Peyer's patch (tissue), 4 donors: ENCODE results near the gene ATP5ME. TPM values are rescaled to one million over a fixed set of nuclear protein-coding genes. Genes with fewer than 3 reads are reported as not detected.
"Not testable (repeated sequence)": the region's sequence is repeated elsewhere in the genome, so short reads cannot be mapped to it uniquely, and the experiment has no call there.

Experiments
- DNase-seq, 3 donors: peaks; one replicate each; pipeline ENCODE4 v3.0.0-alpha.2; 2017 to 2019
- H3K27ac ChIP-seq, 4 donors: fragments of 200-600 bp; sonication (generic); one replicate each; pipeline ENCODE4 v1.5.1; 2016 to 2019
- H3K27me3 ChIP-seq, 2 donors: fragments of 200-600 bp; sonication (generic); one replicate each; pipeline ENCODE4 v1.5.1; 2019
- H3K36me3 ChIP-seq, 3 donors: fragments of 200-600 bp; sonication (generic); one replicate each; pipeline ENCODE4 v1.5.1; 2016 to 2019
- H3K4me1 ChIP-seq, 4 donors: fragments of 200-600 bp; sonication (generic); one replicate each; pipeline ENCODE4 v1.5.1; 2016 to 2019
- H3K4me3 ChIP-seq, 4 donors: fragments of 200-600 bp; sonication (generic); 1 replicate in 3 of 4; 2 replicates in 1 of 4; pipeline ENCODE4 v1.5.1; 2016 to 2019; ENCODE audit warnings: mild to moderate bottlenecking in 1 of 4
- H3K9me3 ChIP-seq, 4 donors: fragments of 200-600 bp; sonication (generic); one replicate each; pipeline ENCODE4 v1.5.1; 2016 to 2019; ENCODE audit warnings: mild to moderate bottlenecking in 1 of 4
- CTCF ChIP-seq, 6 experiments: fragments of 450-650 bp in 4 of 6; fragments of 200-600 bp in 2 of 6; sonication (generic) in 1 of 6; IDR thresholded peaks; one replicate each; pipeline ENCODE4 v1.5.1; 2017 to 2019; ENCODE audit warnings: antibody characterized with exemption in 6 of 6, mild to moderate bottlenecking in 3 of 6, moderate library complexity in 1 of 6
- POLR2A ChIP-seq, 2 donors: fragments of 450-650 bp; IDR thresholded peaks; one replicate each; pipeline ENCODE4 v1.5.1; 2017; ENCODE audit warnings: antibody characterized with exemption in 2 of 2, mild to moderate bottlenecking in 2 of 2, moderate library complexity in 2 of 2
- total RNA-seq, 4 donors: library from RNA; depleted of rRNA; stranded (reverse); fragments of >200 nt; gene quantifications; one replicate each; pipeline ENCODE4 v1.1.0, GENCODE V29; 2016

Gene ATP5ME
- total RNA-seq, 4 donors from 2014 or later, result 102 to 259 (median 184) TPM

GRCh38 chr4:704198-704891, 30.3 kb upstream of the ATP5ME start:
- H3K27ac ChIP-seq, result no peak overlapping the region
- no peak for TF ChIP-seq POLR2A (IDR thresholded peaks at IDR 0.05)
- no peak for TF ChIP-seq CTCF (IDR thresholded peaks at IDR 0.05)
- peak in 1 of 3 donors; percentile 50 for DNase-seq
- H3K27me3 ChIP-seq, result no peaks in the 10 kb centered on the region
- H3K9me3 ChIP-seq, result no peaks in the 10 kb centered on the region
- no peaks in the 10 kb centered on the region for H3K36me3 ChIP-seq
- H3K4me1 ChIP-seq, result peaks cover 3 to 34% (median 19%) of the 10 kb centered on the region in 4 donors
- no peak overlapping the region for H3K4me3 ChIP-seq

GRCh38 chr4:703336-704197, 29.5 kb upstream of the ATP5ME start:
- no peaks in the 10 kb centered on the region for H3K36me3 ChIP-seq

GRCh38 chr4:702618-703048, 28.6 kb upstream of the ATP5ME start:
- DNase-seq, result no peak
- TF ChIP-seq CTCF (IDR thresholded peaks at IDR 0.05), result no peak
- TF ChIP-seq POLR2A (IDR thresholded peaks at IDR 0.05), result no peak

More at GRCh38 chr4:703336-704197, 29.5 kb upstream of the ATP5ME start:
- TF ChIP-seq CTCF (IDR thresholded peaks at IDR 0.05) (no peak), POLR2A (IDR thresholded peaks at IDR 0.05) (no peak)
- Histone ChIP-seq H3K27me3 (no peaks in the 10 kb centered on the region), H3K27ac (no peak overlapping the region), H3K4me1 (peaks cover 3 to 31% (median 19%) of the 10 kb centered on the region in 4 donors), H3K9me3 (no peaks in the 10 kb centered on the region), H3K4me3 (no peak overlapping the region)
- DNase-seq, result no peak

DNA sequence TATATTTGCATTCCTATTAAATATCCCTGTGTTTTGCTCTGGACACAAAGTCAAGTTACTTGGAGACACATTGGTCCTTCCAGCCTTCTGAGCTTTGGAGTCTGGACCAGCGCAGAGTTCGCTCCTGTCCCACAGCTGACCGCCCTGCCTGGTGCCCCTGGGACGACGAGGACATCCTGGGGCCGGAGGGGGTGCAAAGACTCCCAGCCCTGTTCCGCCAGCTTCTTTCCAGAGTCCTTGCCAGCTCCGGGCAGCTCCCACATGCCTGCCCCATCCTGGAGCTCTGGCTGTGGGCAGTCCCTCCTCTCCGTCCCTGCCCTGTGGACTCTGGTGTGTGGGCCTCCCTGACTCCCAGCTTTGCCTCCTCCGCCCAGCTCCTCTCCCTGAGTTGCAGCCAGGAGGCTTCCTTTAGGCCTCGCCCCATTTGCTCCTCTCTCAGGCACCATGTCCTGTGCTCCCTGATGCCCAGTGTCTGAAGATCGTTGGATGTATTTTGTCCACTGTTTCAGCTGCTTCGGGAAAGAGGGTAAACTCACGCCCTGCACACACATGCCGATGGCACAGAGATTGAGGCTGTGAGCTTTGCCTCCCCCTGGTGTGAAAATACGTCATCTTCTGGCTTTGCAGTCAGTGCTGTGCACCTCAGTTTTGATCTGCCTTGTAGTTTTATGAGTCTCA, 26.6 kb upstream of the ATP5ME start:
- no peak for DNase-seq
- no peaks in the 10 kb centered on the region for H3K36me3 ChIP-seq
- H3K4me1 ChIP-seq, result peaks cover 0 to 12% (median 4%) of the 10 kb centered on the region in 4 donors
- no peak overlapping the region for H3K27ac ChIP-seq
- H3K27me3 ChIP-seq, result no peaks in the 10 kb centered on the region
- TF ChIP-seq POLR2A (IDR thresholded peaks at IDR 0.05) (no peak), CTCF (IDR thresholded peaks at IDR 0.05) (no peak)
- H3K4me3 ChIP-seq, result no peak overlapping the region
- H3K9me3 ChIP-seq, result no peaks in the 10 kb centered on the region

More at GRCh38 chr4:702618-703048, 28.6 kb upstream of the ATP5ME start:
- Histone ChIP-seq H3K9me3 (no peaks in the 10 kb centered on the region), H3K27ac (no peak overlapping the region), H3K4me1 (peaks cover 3 to 25% (median 13%) of the 10 kb centered on the region in 4 donors), H3K4me3 (no peak overlapping the region), H3K27me3 (no peaks in the 10 kb centered on the region), H3K36me3 (no peaks in the 10 kb centered on the region)

DNA sequence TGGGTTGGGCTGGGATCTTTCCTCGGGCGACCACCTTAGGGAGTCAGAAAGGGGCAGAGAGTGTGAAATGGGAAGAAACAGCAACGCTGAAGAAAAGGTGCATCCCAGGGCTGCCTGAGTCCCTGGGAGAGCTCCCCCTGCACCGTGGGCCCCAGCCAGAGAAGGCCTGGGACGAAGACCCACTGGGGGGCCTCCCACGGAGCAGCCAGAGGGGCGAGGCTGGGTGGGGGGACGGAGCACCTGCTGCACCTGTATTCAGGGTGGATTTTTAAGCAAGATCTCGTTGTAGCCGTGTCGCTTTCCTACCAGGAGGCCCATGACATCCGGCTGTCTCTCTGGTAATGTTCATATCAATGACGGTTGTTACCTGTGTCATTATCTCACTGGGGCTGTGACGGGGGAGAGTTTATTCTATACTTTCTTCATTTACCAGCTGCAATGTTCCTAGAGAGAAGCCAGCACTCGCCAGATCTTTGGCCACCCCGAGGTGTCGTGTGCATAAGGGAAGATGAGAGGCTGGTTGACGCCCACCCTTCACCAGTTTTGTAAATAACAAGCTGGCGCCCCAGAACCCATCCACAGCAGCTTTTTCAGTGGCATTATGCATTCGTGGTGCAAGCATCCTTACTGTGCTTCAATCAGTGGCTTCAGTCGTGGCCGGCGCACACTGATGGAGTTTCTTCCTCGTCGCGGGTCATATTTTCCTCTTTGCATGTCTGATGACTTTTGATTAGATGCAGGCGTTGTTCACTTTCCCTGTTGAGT, 25.9 kb upstream of the ATP5ME start:
- DNase-seq, result no peak
- Histone ChIP-seq H3K9me3 (no peaks in the 10 kb centered on the region), H3K27me3 (no peaks in the 10 kb centered on the region), H3K36me3 (no peaks in the 10 kb centered on the region), H3K27ac (peak overlapping the region in 3 of 4 donors; percentile 55 to 71 (median 61)), H3K4me3 (no peak overlapping the region), H3K4me1 (peaks cover 0 to 8% (median 3%) of the 10 kb centered on the region in 4 donors)
- TF ChIP-seq CTCF (IDR thresholded peaks at IDR 0.05) (no peak), POLR2A (IDR thresholded peaks at IDR 0.05) (no peak)

- not testable (repeated sequence) for H3K27me3 ChIP-seq, H3K9me3 ChIP-seq, H3K27ac ChIP-seq, DNase-seq, H3K4me1 ChIP-seq, H3K4me3 ChIP-seq, H3K36me3 ChIP-seq
Measured at GRCh38 chr4:694341-694940, 20.4 kb upstream of the ATP5ME start.
